Ishikawa (cell line): Measurements from ENCODE around the gene ASB2.

Experiments used
- CEBPB ChIP-seq: IDR thresholded peaks from 2 replicates; pipeline ENCODE4 v1.6.1; 2012
- CREB1 ChIP-seq: IDR thresholded peaks from 2 replicates; pipeline ENCODE4 v1.6.1; 2012; ENCODE audit warnings: low read depth
- EGR1 ChIP-seq: IDR thresholded peaks from 2 replicates; pipeline ENCODE4 v1.6.1; 2012
- EP300 ChIP-seq: IDR thresholded peaks from 2 replicates; pipeline ENCODE4 v1.6.1; 2012; ENCODE audit warnings: borderline replicate concordance
- FOXM1 ChIP-seq: IDR thresholded peaks from 2 replicates; pipeline ENCODE4 v1.6.1; 2012; ENCODE audit warnings: low read depth, borderline replicate concordance
- NFIC ChIP-seq: IDR thresholded peaks from 2 replicates; pipeline ENCODE4 v1.6.1; 2012
- RAD21 ChIP-seq: IDR thresholded peaks from 2 replicates; pipeline ENCODE4 v1.6.1; 2012; ENCODE audit warnings: low read depth
- TAF1 ChIP-seq: IDR thresholded peaks from 2 replicates; pipeline ENCODE4 v1.6.1; 2012; ENCODE audit warnings: low read depth, mild to moderate bottlenecking
- TCF12 ChIP-seq: IDR thresholded peaks from 2 replicates; pipeline ENCODE4 v1.6.1; 2012; ENCODE audit warnings: low read depth
- TEAD4 ChIP-seq: IDR thresholded peaks from 2 replicates; pipeline ENCODE4 v1.6.1; 2012
- USF1 ChIP-seq: IDR thresholded peaks from 2 replicates; pipeline ENCODE4 v1.6.1; 2012
- YY1 ChIP-seq: IDR thresholded peaks from 2 replicates; pipeline ENCODE4 v1.6.1; 2012; ENCODE audit warnings: low read depth
- ZBTB7A ChIP-seq: IDR thresholded peaks from 2 replicates; pipeline ENCODE4 v1.6.1; 2012; ENCODE audit warnings: low read depth
- TF ChIP-seq, protein P1 (sequence below): IDR thresholded peaks from 2 replicates; pipeline ENCODE4 v1.6.1; 2012; ENCODE audit warnings: low read depth, mild to moderate bottlenecking
- TF ChIP-seq, protein P2 (sequence below): IDR thresholded peaks from 2 replicates; pipeline ENCODE4 v1.6.1; 2012

The ASB2 gene

DNA sequence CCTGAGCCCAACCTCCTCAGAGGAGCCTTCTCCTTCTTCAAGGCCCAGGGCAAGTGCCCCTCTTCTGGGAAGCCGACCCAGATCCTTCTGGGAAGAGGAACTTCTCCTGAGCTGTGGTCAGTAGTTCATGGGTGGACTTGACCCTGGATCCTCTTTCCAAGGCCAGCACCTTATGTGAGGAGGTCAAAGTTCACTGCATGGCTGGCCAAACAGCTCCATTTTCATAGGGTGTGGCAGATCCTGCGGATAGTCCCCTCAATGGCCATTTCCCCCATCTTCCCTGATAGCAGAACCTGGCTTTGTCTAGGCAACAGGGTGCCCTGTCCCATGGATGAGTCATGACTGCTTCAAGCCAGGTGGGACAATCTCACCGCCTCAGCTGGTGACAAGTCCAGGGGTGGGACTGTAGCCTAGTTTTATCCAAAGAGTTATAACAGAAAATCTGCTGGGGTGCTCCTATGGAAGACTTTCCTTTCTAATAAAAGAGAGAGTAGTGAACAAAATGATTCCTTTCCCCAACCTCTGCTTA lies 10.4 kb downstream of the ASB2 start:
- TF ChIP-seq, protein P1, sequence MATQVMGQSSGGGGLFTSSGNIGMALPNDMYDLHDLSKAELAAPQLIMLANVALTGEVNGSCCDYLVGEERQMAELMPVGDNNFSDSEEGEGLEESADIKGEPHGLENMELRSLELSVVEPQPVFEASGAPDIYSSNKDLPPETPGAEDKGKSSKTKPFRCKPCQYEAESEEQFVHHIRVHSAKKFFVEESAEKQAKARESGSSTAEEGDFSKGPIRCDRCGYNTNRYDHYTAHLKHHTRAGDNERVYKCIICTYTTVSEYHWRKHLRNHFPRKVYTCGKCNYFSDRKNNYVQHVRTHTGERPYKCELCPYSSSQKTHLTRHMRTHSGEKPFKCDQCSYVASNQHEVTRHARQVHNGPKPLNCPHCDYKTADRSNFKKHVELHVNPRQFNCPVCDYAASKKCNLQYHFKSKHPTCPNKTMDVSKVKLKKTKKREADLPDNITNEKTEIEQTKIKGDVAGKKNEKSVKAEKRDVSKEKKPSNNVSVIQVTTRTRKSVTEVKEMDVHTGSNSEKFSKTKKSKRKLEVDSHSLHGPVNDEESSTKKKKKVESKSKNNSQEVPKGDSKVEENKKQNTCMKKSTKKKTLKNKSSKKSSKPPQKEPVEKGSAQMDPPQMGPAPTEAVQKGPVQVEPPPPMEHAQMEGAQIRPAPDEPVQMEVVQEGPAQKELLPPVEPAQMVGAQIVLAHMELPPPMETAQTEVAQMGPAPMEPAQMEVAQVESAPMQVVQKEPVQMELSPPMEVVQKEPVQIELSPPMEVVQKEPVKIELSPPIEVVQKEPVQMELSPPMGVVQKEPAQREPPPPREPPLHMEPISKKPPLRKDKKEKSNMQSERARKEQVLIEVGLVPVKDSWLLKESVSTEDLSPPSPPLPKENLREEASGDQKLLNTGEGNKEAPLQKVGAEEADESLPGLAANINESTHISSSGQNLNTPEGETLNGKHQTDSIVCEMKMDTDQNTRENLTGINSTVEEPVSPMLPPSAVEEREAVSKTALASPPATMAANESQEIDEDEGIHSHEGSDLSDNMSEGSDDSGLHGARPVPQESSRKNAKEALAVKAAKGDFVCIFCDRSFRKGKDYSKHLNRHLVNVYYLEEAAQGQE: no peak
- no peak for TF ChIP-seq CREB1
- no peak for TF ChIP-seq EP300
- no peak for TF ChIP-seq TAF1
- TF ChIP-seq EGR1: no peak
- no peak for TF ChIP-seq TEAD4
- no peak for TF ChIP-seq TCF12

- TF ChIP-seq USF1: 0 out of 2 replicates have a peak, but pooled peaks have one; percentile 10
- no peak for TF ChIP-seq YY1
- no peak for TF ChIP-seq FOXM1
- TF ChIP-seq EP300: peak; percentile 65
- TF ChIP-seq TCF12: 0 out of 2 replicates have a peak, but pooled peaks have one; percentile 26
- TF ChIP-seq CREB1: no peak
- TF ChIP-seq NFIC: no peak; the same call in 1 of the 2 replicates
- TF ChIP-seq, protein P1: no peak
- no peak for TF ChIP-seq CEBPB
- no peak for TF ChIP-seq TAF1
- TF ChIP-seq RAD21: no peak
- TF ChIP-seq, protein P2, sequence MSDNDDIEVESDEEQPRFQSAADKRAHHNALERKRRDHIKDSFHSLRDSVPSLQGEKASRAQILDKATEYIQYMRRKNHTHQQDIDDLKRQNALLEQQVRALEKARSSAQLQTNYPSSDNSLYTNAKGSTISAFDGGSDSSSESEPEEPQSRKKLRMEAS: no peak
- TF ChIP-seq ZBTB7A: no peak
- TF ChIP-seq EGR1: no peak
- peak; percentile 43 for TF ChIP-seq TEAD4
These were observed 11.0 kb downstream of the ASB2 start for GRCh38 chr14:93965287-93965821.

GRCh38 chr14:93964820-93965286 lies 11.5 kb downstream of the ASB2 start:
- TF ChIP-seq USF1: no peak
- TF ChIP-seq ZBTB7A: no peak
- TF ChIP-seq, protein P1: no peak
- no peak for TF ChIP-seq TCF12
- TF ChIP-seq TAF1: no peak
- TF ChIP-seq YY1: no peak
- TF ChIP-seq EP300: no peak
- no peak for TF ChIP-seq TEAD4
- no peak for TF ChIP-seq EGR1
- TF ChIP-seq NFIC: no peak
- no peak for TF ChIP-seq RAD21
- TF ChIP-seq, protein P2: no peak
- no peak for TF ChIP-seq FOXM1
- TF ChIP-seq CEBPB: no peak
- TF ChIP-seq CREB1: no peak

- TF ChIP-seq CREB1: no peak
- TF ChIP-seq USF1: no peak
- no peak for TF ChIP-seq FOXM1
- TF ChIP-seq, protein P2: no peak
- TF ChIP-seq, protein P1: no peak
- TF ChIP-seq EGR1: no peak
- TF ChIP-seq YY1: no peak
These were observed 12.1 kb downstream of the ASB2 start for GRCh38 chr14:93964281-93964680.
